ENCODE measurements around the gene C1orf167.

The C1orf167 gene
- total RNA-seq, result 0 reads per million in 3 donors

GRCh38 chr1:11761988-11762406 lies at the start of gene C1orf167:
Gene C1orf167, plus strand, starts transcription at chr1:11762193. Its CDS starts 2,208 bp downstream, at chr1:11764401.
- Histone ChIP-seq H3K36me3 (ENCODE audit: control insufficient read depth, insufficient read depth, low read length) (no peaks in the 10 kb centered on the region), H3K27ac (ENCODE audit: insufficient read depth, low read length, poor library complexity, severe bottlenecking) (no peak within 1 kb of the TSS), H3K4me3 (ENCODE audit: insufficient read depth, low read depth, low read length, poor library complexity, severe bottlenecking) (no peak within 1 kb of the TSS), H3K9me3 (ENCODE audit: control insufficient read depth, low read length) (no peaks in the 10 kb centered on the region), H3K4me1 (ENCODE audit: control insufficient read depth, insufficient read depth, low read length, poor library complexity, severe bottlenecking) (no peaks in the 10 kb centered on the region), H3K27me3 (replicated peaks; ENCODE audit: control insufficient read depth, insufficient read depth, low read length, poor library complexity, severe bottlenecking) (no peaks in the 10 kb centered on the region)
- DNase-seq, result no peak

- Histone ChIP-seq H3K4me3 (ENCODE audit: insufficient read depth, low read depth, low read length, poor library complexity, severe bottlenecking) (no peak overlapping the region), H3K9me3 (ENCODE audit: control insufficient read depth, low read length) (no peaks in the 10 kb centered on the region), H3K27me3 (replicated peaks; ENCODE audit: control insufficient read depth, insufficient read depth, low read length, poor library complexity, severe bottlenecking) (no peaks in the 10 kb centered on the region)
Observed at GRCh38 chr1:11712285-11712684, 49.7 kb upstream of the C1orf167 start.

GRCh38 chr1:11713095-11713494 lies 48.9 kb upstream of the C1orf167 start:
- Histone ChIP-seq H3K27ac (ENCODE audit: insufficient read depth, low read length, poor library complexity, severe bottlenecking) (no peak overlapping the region), H3K4me1 (ENCODE audit: control insufficient read depth, insufficient read depth, low read length, poor library complexity, severe bottlenecking) (no peaks in the 10 kb centered on the region), H3K4me3 (ENCODE audit: insufficient read depth, low read depth, low read length, poor library complexity, severe bottlenecking) (no peak overlapping the region), H3K27me3 (replicated peaks; ENCODE audit: control insufficient read depth, insufficient read depth, low read length, poor library complexity, severe bottlenecking) (no peaks in the 10 kb centered on the region), H3K9me3 (ENCODE audit: control insufficient read depth, low read length) (no peaks in the 10 kb centered on the region), H3K36me3 (ENCODE audit: control insufficient read depth, insufficient read depth, low read length) (no peaks in the 10 kb centered on the region)
- no peak for DNase-seq

More at GRCh38 chr1:11712285-11712684, 49.7 kb upstream of the C1orf167 start:
- no peak for DNase-seq
- no peak overlapping the region for H3K27ac ChIP-seq (ENCODE audit: insufficient read depth, low read length, poor library complexity, severe bottlenecking)
- H3K4me1 ChIP-seq (ENCODE audit: control insufficient read depth, insufficient read depth, low read length, poor library complexity, severe bottlenecking), result no peaks in the 10 kb centered on the region
- H3K36me3 ChIP-seq (ENCODE audit: control insufficient read depth, insufficient read depth, low read length), result no peaks in the 10 kb centered on the region

GRCh38 chr1:11714831-11715575 lies 47.0 kb upstream of the C1orf167 start:
- no peaks in the 10 kb centered on the region for H3K36me3 ChIP-seq (ENCODE audit: control insufficient read depth, insufficient read depth, low read length)
- no peak overlapping the region for H3K27ac ChIP-seq (ENCODE audit: insufficient read depth, low read length, poor library complexity, severe bottlenecking)
- no peaks in the 10 kb centered on the region for H3K27me3 ChIP-seq (replicated peaks; ENCODE audit: control insufficient read depth, insufficient read depth, low read length, poor library complexity, severe bottlenecking)
- no peaks in the 10 kb centered on the region for H3K9me3 ChIP-seq (ENCODE audit: control insufficient read depth, low read length)
- no peak for DNase-seq
- H3K4me1 ChIP-seq (ENCODE audit: control insufficient read depth, insufficient read depth, low read length, poor library complexity, severe bottlenecking), result peaks cover 3% of the 10 kb centered on the region
- H3K4me3 ChIP-seq (ENCODE audit: insufficient read depth, low read depth, low read length, poor library complexity, severe bottlenecking), result no peak overlapping the region

- Histone ChIP-seq H3K9me3 (ENCODE audit: control insufficient read depth, low read length) (no peaks in the 10 kb centered on the region), H3K36me3 (ENCODE audit: control insufficient read depth, insufficient read depth, low read length) (no peaks in the 10 kb centered on the region), H3K4me1 (ENCODE audit: control insufficient read depth, insufficient read depth, low read length, poor library complexity, severe bottlenecking) (peaks cover 3% of the 10 kb centered on the region), H3K27ac (ENCODE audit: insufficient read depth, low read length, poor library complexity, severe bottlenecking) (peak overlapping the region; percentile 70), H3K4me3 (ENCODE audit: insufficient read depth, low read depth, low read length, poor library complexity, severe bottlenecking) (peak overlapping the region; percentile 60), H3K27me3 (replicated peaks; ENCODE audit: control insufficient read depth, insufficient read depth, low read length, poor library complexity, severe bottlenecking) (no peaks in the 10 kb centered on the region)
- peak; percentile 68 to 79 (median 70) for DNase-seq
Observed at GRCh38 chr1:11719313-11720032, 42.5 kb upstream of the C1orf167 start.

- Histone ChIP-seq H3K9me3 (ENCODE audit: control insufficient read depth, low read length) (no peaks in the 10 kb centered on the region), H3K27me3 (replicated peaks; ENCODE audit: control insufficient read depth, insufficient read depth, low read length, poor library complexity, severe bottlenecking) (no peaks in the 10 kb centered on the region), H3K36me3 (ENCODE audit: control insufficient read depth, insufficient read depth, low read length) (no peaks in the 10 kb centered on the region), H3K4me1 (ENCODE audit: control insufficient read depth, insufficient read depth, low read length, poor library complexity, severe bottlenecking) (peaks cover 3% of the 10 kb centered on the region), H3K4me3 (ENCODE audit: insufficient read depth, low read depth, low read length, poor library complexity, severe bottlenecking) (peak overlapping the region; percentile 60), H3K27ac (ENCODE audit: insufficient read depth, low read length, poor library complexity, severe bottlenecking) (peak overlapping the region; percentile 70)
- no peak for DNase-seq
Observed at GRCh38 chr1:11720033-11720376, 42.0 kb upstream of the C1orf167 start.

- Histone ChIP-seq H3K27me3 (replicated peaks; ENCODE audit: control insufficient read depth, insufficient read depth, low read length, poor library complexity, severe bottlenecking) (no peaks in the 10 kb centered on the region), H3K36me3 (ENCODE audit: control insufficient read depth, insufficient read depth, low read length) (no peaks in the 10 kb centered on the region), H3K4me3 (ENCODE audit: insufficient read depth, low read depth, low read length, poor library complexity, severe bottlenecking) (no peak overlapping the region), H3K9me3 (ENCODE audit: control insufficient read depth, low read length) (no peaks in the 10 kb centered on the region), H3K4me1 (ENCODE audit: control insufficient read depth, insufficient read depth, low read length, poor library complexity, severe bottlenecking) (peaks cover 3% of the 10 kb centered on the region), H3K27ac (ENCODE audit: insufficient read depth, low read length, poor library complexity, severe bottlenecking) (no peak overlapping the region)
- DNase-seq, result no peak
Observed at GRCh38 chr1:11720525-11720924, 41.5 kb upstream of the C1orf167 start.

GRCh38 chr1:11721311-11721710 lies 40.7 kb upstream of the C1orf167 start:
- DNase-seq, result no peak
- H3K27ac ChIP-seq (ENCODE audit: insufficient read depth, low read length, poor library complexity, severe bottlenecking), result no peak overlapping the region
- H3K36me3 ChIP-seq (ENCODE audit: control insufficient read depth, insufficient read depth, low read length), result no peaks in the 10 kb centered on the region
- H3K9me3 ChIP-seq (ENCODE audit: control insufficient read depth, low read length), result no peaks in the 10 kb centered on the region
- H3K27me3 ChIP-seq (replicated peaks; ENCODE audit: control insufficient read depth, insufficient read depth, low read length, poor library complexity, severe bottlenecking), result no peaks in the 10 kb centered on the region
- H3K4me3 ChIP-seq (ENCODE audit: insufficient read depth, low read depth, low read length, poor library complexity, severe bottlenecking), result no peak overlapping the region
- peaks cover 3% of the 10 kb centered on the region for H3K4me1 ChIP-seq (ENCODE audit: control insufficient read depth, insufficient read depth, low read length, poor library complexity, severe bottlenecking)

GRCh38 chr1:11722538-11722937 lies 39.5 kb upstream of the C1orf167 start:
- Histone ChIP-seq H3K9me3 (ENCODE audit: control insufficient read depth, low read length) (no peaks in the 10 kb centered on the region), H3K4me1 (ENCODE audit: control insufficient read depth, insufficient read depth, low read length, poor library complexity, severe bottlenecking) (peaks cover 3% of the 10 kb centered on the region), H3K36me3 (ENCODE audit: control insufficient read depth, insufficient read depth, low read length) (no peaks in the 10 kb centered on the region), H3K4me3 (ENCODE audit: insufficient read depth, low read depth, low read length, poor library complexity, severe bottlenecking) (no peak overlapping the region), H3K27me3 (replicated peaks; ENCODE audit: control insufficient read depth, insufficient read depth, low read length, poor library complexity, severe bottlenecking) (no peaks in the 10 kb centered on the region), H3K27ac (ENCODE audit: insufficient read depth, low read length, poor library complexity, severe bottlenecking) (no peak overlapping the region)
- no peak for DNase-seq

GRCh38 chr1:11725616-11726015 lies 36.4 kb upstream of the C1orf167 start:
- Histone ChIP-seq H3K4me1 (ENCODE audit: control insufficient read depth, insufficient read depth, low read length, poor library complexity, severe bottlenecking) (peaks cover 17% of the 10 kb centered on the region), H3K27ac (ENCODE audit: insufficient read depth, low read length, poor library complexity, severe bottlenecking) (no peak overlapping the region), H3K4me3 (ENCODE audit: insufficient read depth, low read depth, low read length, poor library complexity, severe bottlenecking) (no peak overlapping the region), H3K27me3 (replicated peaks; ENCODE audit: control insufficient read depth, insufficient read depth, low read length, poor library complexity, severe bottlenecking) (no peaks in the 10 kb centered on the region), H3K9me3 (ENCODE audit: control insufficient read depth, low read length) (no peaks in the 10 kb centered on the region), H3K36me3 (ENCODE audit: control insufficient read depth, insufficient read depth, low read length) (no peaks in the 10 kb centered on the region)
- DNase-seq, result no peak

Data from effector memory CD4-positive, alpha-beta T cell (primary cell).